WERI-Rb-1 (cell line): ENCODE results near the gene DNAAF1.

Experiments used
- DNase-seq: peaks from one replicate; pipeline ENCODE4 v3.0.0-alpha.2; 2020
- H3K27ac ChIP-seq: fragments of 250-450 bp; sonication (Bioruptor Pico); 2 replicates; pipeline ENCODE4 v1.5.1; 2020; ENCODE audit warnings: mild to moderate bottlenecking, moderate library complexity
- H3K27me3 ChIP-seq: fragments of 250-450 bp; sonication (Bioruptor Pico); 2 replicates; pipeline ENCODE4 v1.5.1; 2021; ENCODE audit warnings: mild to moderate bottlenecking, low read depth, moderate library complexity; ENCODE audit not compliant: insufficient read depth, severe bottlenecking
- H3K36me3 ChIP-seq: fragments of 250-450 bp; sonication (Bioruptor Pico); 2 replicates; pipeline ENCODE4 v1.5.1; 2020; ENCODE audit warnings: mild to moderate bottlenecking, moderate library complexity
- H3K4me3 ChIP-seq: 2 replicates; pipeline ENCODE4 v1.5.1; 2011; ENCODE audit warnings: low read depth, mild to moderate bottlenecking, control low read depth, low read length
- H3K9me3 ChIP-seq: fragments of 250-450 bp; sonication (Bioruptor Pico); 2 replicates; pipeline ENCODE4 v1.5.1; 2021; ENCODE audit warnings: mild to moderate bottlenecking, moderate library complexity; ENCODE audit not compliant: severe bottlenecking
- TF ChIP-seq, protein P1 (sequence below): IDR thresholded peaks from 2 replicates; pipeline ENCODE4 v1.5.1; 2011; ENCODE audit warnings: low read depth, mild to moderate bottlenecking, control low read depth, inconsistent platforms, low read length

The DNAAF1 gene

GRCh38 chr16:84178146-84178765 lies 33.1 kb downstream of the DNAAF1 start:
- H3K9me3 ChIP-seq: no peaks in the 10 kb centered on the region
- TF ChIP-seq, protein P1, sequence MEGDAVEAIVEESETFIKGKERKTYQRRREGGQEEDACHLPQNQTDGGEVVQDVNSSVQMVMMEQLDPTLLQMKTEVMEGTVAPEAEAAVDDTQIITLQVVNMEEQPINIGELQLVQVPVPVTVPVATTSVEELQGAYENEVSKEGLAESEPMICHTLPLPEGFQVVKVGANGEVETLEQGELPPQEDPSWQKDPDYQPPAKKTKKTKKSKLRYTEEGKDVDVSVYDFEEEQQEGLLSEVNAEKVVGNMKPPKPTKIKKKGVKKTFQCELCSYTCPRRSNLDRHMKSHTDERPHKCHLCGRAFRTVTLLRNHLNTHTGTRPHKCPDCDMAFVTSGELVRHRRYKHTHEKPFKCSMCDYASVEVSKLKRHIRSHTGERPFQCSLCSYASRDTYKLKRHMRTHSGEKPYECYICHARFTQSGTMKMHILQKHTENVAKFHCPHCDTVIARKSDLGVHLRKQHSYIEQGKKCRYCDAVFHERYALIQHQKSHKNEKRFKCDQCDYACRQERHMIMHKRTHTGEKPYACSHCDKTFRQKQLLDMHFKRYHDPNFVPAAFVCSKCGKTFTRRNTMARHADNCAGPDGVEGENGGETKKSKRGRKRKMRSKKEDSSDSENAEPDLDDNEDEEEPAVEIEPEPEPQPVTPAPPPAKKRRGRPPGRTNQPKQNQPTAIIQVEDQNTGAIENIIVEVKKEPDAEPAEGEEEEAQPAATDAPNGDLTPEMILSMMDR: no peak
- H3K36me3 ChIP-seq: peaks cover 3% of the 10 kb centered on the region; the same call in 1 of the 2 replicates
- no peak overlapping the region for H3K4me3 ChIP-seq
- no peak overlapping the region for H3K27ac ChIP-seq
- no peaks in the 10 kb centered on the region for H3K27me3 ChIP-seq
- no peak for DNase-seq

GRCh38 chr16:84178892-84179611 lies 33.9 kb downstream of the DNAAF1 start:
- TF ChIP-seq, protein P1: no peak
- DNase-seq: no peak

GRCh38 chr16:84179612-84180320 lies 34.7 kb downstream of the DNAAF1 start:
- TF ChIP-seq, protein P1: no peak
- no peaks in the 10 kb centered on the region for H3K27me3 ChIP-seq
- no peaks in the 10 kb centered on the region for H3K9me3 ChIP-seq
- H3K36me3 ChIP-seq: peaks cover 3% of the 10 kb centered on the region; the same call in 1 of the 2 replicates
- no peak overlapping the region for H3K4me3 ChIP-seq
- H3K27ac ChIP-seq: no peak overlapping the region
- DNase-seq: no peak

More at GRCh38 chr16:84178892-84179611, 33.9 kb downstream of the DNAAF1 start:
- no peak overlapping the region for H3K4me3 ChIP-seq
- no peaks in the 10 kb centered on the region for H3K9me3 ChIP-seq
- H3K36me3 ChIP-seq: peaks cover 3% of the 10 kb centered on the region; the same call in 1 of the 2 replicates
- no peaks in the 10 kb centered on the region for H3K27me3 ChIP-seq
- no peak overlapping the region for H3K27ac ChIP-seq

DNA sequence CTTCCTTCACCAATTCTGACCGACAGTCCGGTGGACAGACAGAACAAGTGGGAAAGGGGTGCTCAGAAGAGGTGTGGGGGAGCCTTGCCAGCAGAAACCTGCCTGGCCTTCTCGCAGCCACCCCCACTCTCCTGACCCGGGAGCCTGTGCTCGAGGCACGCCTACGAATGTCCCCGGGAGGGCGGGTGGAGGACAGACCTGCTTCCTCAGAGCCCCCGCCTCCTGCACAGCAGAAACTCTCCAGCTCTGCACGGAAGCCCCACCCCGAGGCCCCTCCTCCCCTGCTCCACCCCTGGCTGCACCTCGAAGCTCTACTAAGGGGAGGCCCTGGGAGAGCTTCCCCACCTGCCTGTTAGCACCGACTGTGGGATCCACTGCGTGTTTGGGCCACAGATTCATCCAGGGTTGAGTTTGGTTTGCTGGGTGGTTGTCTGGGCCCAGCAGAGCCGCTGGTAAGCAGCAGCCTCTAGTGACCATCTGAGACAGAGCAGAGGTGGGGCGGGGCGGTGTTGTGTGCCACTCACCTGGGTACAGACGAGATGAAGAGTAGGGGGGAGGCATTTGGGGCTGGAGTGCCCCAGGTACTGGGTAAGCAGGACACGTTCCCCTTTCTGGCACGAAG lies 35.5 kb downstream of the DNAAF1 start:
- no peak overlapping the region for H3K4me3 ChIP-seq
- H3K36me3 ChIP-seq: peaks cover 3% of the 10 kb centered on the region; the same call in 1 of the 2 replicates
- H3K27me3 ChIP-seq: no peaks in the 10 kb centered on the region
- DNase-seq: no peak
- no peak overlapping the region for H3K27ac ChIP-seq
- no peaks in the 10 kb centered on the region for H3K9me3 ChIP-seq
- TF ChIP-seq, protein P1: no peak

- TF ChIP-seq, protein P1: no peak
- no peaks in the 10 kb centered on the region for H3K27me3 ChIP-seq
- H3K4me3 ChIP-seq: no peak overlapping the region
- DNase-seq: no peak
- no peaks in the 10 kb centered on the region for H3K9me3 ChIP-seq
- no peak overlapping the region for H3K27ac ChIP-seq
- peaks cover 3% of the 10 kb centered on the region; the same call in 1 of the 2 replicates for H3K36me3 ChIP-seq
These were observed 36.2 kb downstream of the DNAAF1 start for GRCh38 chr16:84181144-84181915.
